DMS53 treated with DMSO at 0.1 percent for 48 hours (cell line): ENCODE measurements around the gene PSME3IP1.
"Not testable (repeated sequence)": the region's sequence is repeated elsewhere in the genome, so short reads cannot be mapped to it uniquely, and the experiment has no call there.

Experiments used
- DNase-seq: peaks from one replicate; lab custom pipeline; 2025; ENCODE audit not compliant: unreplicated experiment; lab: John Stamatoyannopoulos, UW

PSME3IP1 gene, protein sequence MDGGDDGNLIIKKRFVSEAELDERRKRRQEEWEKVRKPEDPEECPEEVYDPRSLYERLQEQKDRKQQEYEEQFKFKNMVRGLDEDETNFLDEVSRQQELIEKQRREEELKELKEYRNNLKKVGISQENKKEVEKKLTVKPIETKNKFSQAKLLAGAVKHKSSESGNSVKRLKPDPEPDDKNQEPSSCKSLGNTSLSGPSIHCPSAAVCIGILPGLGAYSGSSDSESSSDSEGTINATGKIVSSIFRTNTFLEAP

DNA sequence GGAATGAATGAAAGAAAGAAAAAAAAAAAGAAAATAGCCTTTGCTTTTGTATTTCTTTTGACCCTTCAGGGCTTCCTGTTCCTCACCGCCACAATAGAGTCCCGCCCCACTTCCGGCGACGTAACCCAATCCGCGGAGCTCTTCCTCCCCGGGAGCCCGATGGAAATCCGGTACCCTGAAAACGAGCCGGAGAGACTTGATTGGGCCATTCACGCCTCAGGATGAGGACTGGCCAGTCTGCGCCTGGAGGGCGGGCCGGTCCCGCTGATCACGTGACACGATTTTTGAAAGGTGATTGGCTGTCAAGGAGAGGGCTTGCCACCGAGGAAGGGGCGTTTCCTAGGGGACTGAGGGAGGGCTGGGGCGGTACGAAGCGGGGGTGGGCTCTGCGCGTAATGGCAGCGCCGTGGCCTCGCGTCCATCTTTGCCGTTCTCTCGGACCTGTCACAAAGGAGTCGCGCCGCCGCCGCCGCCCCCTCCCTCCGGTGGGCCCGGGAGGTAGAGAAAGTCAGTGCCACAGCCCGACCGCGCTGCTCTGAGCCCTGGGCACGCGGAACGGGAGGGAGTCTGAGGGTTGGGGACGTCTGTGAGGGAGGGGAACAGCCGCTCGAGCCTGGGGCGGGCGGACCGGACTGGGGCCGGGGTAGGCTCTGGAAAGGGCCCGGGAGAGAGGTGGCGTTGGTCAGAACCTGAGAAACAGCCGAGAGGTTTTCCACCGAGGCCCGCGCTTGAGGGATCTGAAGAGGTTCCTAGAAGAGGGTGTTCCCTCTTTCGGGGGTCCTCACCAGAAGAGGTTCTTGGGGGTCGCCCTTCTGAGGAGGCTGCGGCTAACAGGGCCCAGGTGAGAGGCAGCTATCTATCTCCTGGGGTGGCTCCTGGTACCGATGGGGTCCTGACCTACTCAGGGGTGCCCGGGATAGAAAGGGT, at the start of gene PSME3IP1, which contains the start of gene RSPRY1:
TSS of gene PSME3IP1 (minus strand) at position 95 of the 927 bp plus-strand sequence. CDS start 12,185 bp downstream, outside the sequence.
TSS of gene RSPRY1 (plus strand) at position 385 of the 927 bp plus-strand sequence. CDS start 18,330 bp downstream, outside the sequence.
- DNase-seq: peak; percentile 99

DNA sequence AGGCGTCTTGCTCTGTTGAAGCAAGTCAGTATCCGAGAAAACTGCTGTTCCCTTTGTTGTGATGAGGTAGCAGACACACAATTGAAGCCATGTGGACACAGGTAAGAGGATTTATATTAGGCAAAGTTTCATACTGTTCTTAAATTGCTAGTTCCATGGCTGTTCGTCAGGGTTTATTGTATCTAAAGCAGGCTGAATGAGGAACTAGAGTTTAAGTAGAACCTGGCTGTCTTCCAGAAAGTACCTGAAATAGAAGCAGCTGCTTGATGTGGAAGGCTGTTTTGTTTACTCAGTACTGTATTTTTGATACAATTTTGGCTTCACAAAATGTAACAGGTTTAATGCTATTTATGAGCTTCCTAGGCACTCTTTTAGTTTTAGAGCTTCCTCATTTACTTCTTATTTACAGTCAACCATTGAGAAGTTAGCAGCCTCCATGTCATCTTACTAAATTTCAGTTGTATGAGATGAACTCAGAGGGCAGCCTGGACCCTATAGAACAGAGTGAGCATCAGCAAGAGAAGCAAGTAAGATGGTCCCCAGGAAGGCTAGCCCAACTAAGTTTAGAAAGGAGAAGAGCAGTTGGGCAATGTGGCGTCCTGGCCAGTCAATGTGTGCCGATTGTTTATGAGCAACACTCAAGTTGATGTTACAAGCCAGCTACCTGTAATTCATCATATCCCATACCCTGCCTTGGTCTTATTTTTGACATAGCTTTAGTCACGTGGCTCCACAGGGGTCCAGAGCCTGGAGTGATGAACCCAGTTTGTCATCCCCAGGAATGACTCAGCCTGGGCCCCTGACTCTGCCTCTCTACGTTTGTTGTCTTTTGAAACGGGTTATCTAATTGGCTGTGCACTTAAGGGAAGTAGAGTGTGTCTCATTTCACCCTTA, 49.5 kb upstream of the PSME3IP1 start:
- DNase-seq: peak; percentile 9

DNA sequence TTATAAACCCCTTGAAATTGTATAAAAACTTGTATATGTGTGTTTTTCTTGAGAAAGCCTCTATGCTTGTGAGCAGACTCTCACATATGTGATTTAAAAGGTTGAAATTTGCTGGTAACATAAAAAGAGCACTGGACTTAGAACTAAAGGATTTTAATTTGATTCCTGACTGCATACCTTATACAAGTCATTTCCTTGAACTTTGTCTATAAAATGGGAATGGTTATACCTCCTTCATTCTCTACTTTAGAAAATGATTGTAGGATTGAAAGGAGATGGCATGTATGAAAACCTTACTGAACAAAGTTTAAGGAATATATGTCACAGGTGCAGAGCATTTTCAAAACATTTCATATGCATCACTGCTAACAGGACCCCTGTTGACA, 48.9 kb upstream of the PSME3IP1 start:
- no peak for DNase-seq

DNA sequence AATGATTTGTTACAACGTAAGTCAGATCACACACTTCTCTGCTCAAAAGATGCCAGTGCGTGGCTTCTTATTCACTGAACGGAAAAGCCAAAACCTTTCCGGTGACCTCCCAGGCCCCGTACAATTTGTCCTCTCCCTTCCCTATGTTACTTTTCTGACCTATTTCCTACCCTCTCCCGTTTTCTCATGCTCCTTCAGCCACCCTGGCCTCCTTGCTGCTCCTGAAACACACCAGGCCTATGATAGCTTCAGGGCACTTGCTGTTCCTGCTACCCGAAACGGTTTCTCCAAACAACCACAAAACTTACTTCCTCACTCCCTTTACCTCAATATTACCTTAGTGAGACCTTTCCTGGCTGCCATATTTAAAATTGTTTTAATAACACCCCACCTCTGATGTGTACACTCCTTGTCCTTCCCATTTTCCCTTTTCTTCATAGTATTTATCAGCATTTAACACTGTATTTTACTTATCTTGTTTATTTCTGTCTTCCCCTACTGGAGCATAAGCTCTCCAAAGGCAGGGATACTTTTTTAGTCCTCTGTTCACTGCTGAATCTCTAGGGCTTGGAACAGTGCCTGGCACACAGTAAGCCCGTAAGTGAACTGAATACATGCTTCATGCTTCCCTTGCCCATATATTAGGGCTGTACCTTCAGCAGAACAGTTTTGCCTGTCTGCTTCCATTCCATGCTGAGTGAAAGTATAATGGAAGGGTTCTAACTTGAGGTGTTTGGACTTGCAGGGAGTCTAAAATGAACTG, 48.3 kb upstream of the PSME3IP1 start:
- DNase-seq: no peak

DNA sequence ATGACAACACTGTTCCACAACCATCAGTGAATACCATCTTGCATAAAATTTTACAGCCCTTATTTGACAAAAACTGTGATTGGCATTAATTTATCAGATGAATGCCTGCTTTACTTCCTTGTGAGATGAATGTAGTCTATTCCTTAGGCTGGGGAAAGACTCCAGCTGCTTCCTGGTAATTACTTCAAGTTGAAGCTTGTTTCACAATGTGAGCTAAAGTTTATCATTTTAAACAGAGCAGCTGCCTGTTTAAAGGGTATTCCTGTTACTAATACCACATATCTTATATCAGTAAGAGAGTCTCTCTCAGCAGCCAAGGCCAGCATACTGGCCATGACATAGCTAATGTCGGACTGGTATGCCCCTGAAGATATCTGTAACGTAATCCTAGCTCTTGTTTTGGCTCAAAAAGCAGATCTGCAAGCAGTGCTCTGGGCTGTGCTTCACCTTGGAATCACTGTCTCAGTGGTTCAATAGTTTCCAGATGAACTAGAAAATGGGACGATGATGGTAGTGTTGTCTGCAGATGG, 46.0 kb upstream of the PSME3IP1 start:
- DNase-seq: no peak

DNA sequence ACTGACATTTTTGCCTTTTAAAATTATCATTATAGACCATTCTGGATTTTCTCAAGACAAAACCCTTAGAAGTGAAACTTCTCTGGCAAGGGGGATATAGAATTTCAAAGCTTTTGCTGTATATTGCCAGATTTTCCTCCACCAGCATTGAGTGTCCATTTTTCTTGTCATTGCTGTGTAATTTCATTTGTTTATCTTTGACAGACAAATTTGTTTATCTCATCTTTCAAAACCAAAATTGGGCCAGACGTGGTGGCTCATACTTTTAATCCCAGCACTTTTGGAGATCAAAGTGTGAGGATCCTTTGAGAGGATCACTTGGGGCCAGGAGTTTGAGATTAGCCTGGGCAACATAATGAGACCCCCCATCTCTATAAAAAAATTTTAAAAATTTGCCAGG, 43.2 kb upstream of the PSME3IP1 start:
- no peak for DNase-seq

DNA sequence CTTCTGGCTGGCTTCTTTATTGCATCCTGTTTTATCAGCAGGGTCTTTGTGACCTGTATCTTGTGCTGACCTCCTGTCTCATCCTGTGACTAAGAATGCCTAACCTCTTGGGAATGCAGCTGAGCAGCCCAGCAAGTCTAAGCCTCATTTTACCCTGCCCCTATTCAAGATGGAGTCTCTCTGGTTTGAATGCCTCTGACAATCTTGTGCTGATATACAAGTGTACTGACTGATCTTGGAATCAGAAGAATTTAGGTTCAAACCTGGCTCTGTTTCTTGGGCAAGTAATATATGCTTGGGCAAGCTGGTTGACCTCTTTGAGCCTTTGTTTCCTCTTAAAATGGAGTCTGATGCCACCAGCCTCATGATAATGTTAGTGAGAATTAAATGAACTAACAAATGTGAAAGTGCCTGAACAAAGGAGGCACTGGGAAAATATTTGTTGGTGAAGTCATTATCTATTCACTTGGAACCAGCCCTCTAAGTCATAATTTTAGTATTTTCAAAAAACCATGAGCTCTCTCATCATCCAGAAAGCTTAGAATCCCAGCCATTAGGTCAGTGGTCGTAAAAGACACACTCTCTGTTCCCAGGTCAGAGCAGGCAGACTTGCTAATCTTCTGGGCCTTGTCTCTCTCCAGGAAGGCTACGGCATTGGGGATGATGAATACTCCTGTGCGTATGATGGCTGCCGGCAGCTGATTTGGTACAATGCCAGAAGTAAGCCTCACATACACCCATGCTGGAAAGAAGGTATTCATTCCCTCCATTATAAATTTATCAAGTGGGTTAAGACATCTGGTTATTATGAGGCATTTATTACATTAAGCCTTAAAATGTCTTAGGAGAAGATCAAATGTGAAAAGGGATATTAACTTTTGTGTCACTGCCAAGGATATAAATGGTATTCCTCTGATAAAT, 41.1 kb upstream of the PSME3IP1 start:
- DNase-seq: no peak

DNA sequence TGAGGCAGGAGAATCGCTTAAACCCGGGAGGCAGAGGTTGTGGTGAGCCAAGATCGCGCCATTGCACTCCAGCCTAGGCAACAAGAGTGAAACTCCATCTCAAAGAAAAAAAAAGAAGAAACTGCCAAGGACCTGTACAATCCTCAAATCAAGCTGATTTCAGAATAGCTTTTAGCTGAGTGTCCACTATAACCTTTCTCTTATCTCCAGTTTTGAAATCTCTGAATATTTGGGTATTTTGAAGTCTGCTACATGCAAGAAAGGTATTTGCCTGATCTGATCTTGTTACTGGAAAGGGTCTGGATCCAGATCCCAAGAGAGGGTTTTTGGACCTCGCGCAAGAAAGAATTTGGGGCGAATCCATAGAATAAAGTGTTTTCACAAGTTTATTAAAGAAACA, 40.1 kb upstream of the PSME3IP1 start:
- DNase-seq: no peak

DNA sequence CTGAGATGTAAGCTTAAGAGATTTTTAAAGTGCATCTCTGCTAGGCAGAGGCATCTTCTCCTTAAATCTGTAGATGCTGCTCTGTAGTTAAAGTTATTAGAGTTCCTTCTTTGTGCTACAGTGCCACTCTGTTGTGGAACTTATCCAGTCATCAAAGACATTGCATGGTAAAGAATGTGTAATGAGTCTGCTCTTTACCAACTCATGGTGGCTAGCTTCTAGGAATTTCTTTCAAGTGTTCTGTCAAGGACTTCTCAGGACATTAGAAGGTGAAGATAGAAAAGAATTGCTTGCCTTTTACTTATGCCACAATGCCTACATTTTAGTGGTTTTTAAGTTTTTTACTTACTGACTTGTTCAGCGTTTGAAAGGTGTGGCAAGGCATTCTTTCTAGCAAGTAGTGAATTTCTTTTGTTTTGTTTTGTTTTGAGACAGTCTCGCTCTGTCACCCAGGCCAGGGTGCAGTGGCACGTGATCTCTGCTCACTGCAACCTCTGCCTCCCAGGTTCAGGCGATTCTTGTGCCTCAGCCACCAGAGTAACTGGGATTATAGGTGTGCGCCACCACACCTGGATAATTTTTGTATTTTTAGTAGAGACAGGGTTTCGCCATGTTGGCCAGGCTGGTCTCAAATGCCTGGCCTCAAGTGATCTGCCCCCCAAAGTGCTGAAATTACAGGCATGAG, 39.0 kb upstream of the PSME3IP1 start:
- no peak for DNase-seq

DNA sequence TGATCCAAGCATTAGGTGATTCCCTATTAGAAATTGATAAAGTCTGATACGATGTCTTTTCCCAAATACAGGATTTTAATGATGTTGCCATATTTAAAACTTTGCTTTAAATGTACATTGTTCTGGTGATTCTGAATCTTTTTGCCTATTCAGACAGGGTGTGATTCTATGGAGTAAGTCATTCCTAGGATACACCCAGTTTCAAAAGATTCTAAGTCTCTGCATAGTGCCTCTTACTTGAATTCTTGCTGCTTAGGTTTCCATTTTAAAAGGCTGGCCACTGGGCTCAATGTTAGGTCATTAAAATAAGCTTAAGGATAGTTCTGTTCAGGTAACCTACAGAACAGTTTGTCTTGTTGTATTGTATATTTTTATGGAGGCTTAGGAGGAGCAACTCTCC, 37.2 kb upstream of the PSME3IP1 start:
- DNase-seq: no peak

DNA sequence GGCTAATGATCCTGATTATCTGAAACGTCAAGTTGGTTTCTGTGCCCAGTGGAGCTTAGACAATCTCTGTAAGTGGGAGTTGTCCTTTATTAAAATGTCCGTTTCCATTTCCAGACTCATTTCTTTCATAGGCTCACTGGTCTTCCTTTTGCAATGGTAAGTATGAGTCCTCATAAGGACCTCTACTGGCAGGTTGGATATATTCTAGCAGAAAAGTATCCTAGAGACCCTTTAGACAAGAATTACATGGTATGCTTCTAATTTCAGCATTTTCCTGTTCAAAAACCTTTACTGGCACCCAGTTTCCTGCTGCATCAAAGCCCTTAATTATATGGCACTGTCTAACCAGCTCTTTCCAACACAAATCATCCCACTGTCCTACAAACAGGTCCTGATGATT, 31.1 kb upstream of the PSME3IP1 start:
- DNase-seq: no peak

DNA sequence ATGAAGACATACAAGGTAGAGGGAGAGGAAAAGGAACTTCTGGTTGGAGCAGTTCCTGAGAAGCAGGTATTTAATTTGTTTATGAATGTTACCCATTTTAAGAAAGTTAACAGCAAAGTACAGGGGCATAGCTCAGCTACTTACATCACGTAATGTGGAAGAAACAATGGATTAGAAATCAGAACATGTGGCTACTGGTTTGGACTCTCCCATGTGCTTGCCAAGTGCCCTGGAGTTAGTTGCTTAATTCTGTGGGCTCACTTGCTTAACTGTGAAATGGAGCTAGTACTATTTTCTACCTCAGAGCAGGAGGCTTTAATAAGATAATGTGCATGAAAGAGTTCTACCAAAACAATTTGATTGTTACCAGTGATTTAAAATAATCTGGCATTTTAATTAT, 27.6 kb upstream of the PSME3IP1 start:
- DNase-seq: no peak

DNA sequence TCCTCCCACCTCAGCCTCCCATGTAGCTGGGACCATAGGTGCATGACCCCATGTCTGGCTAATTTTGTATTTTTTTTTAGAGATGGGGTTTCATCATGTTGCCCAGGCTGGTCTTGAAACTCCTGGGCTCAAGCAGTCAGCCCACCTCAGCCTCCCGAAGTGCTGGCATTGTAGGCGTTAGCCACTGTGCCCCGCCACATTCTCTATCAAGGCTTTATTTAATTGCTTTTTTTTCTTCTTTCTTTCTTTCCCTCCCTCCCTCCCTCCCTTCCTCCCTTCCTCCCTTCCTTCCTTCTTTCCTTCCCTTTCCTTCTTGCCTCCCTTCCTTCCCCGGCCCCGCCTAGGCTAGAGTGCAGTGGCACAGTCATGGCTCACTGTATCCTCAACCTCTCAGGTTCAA, 23.9 kb upstream of the PSME3IP1 start:
- no peak for DNase-seq

DNA sequence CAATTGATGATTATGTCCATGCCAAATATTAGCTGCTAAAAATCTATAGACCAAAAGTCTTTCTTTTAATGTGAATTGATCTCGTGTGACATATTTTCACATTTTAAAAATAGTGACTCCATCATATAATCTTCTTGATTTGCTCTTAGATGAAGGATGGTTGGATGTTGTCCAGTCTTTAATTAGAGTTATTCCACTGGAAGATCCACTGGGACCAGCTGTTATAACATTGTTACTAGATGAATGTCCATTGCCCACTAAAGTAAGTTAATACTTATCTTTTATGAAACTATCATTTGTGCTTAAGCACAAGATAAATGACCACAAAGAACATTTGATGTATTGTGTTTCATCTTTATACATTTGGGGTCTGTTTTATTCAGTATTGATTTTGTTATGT, 23.1 kb upstream of the PSME3IP1 start:
- DNase-seq: no peak

DNA sequence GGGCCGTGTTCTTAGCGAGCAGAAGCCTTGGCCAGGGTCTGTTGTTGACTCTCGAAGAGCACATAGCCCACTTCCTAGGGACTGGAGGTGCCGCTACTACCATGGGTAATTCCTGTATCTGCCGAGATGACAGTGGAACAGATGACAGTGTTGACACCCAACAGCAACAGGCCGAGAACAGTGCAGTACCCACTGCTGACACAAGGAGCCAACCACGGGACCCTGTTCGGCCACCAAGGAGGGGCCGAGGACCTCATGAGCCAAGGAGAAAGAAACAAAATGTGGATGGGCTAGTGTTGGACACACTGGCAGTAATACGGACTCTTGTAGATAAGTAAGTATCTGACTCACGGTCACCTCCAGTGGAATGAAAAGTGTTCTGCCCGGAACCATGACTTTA, 18.8 kb upstream of the PSME3IP1 start:
- DNase-seq: no peak

DNA sequence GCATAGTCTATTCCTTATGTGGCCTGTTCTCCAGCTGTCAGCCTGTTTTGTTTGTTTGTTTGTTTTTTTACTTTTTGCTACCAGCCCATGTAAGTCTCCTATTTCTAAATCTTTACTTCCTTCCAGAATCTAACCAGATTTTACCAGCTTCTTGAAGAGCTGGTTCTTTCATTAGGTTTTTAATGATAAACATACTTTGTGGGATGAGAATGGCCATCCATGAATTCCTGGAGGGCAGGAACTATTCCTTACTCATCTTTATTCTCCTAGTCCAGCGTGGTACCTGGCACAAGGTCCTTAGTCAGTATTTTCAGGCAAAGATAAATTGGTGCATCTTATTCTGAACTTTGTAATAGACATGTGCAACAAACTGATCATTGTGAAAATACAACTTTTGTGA, 17.6 kb upstream of the PSME3IP1 start:
- no peak for DNase-seq

DNA sequence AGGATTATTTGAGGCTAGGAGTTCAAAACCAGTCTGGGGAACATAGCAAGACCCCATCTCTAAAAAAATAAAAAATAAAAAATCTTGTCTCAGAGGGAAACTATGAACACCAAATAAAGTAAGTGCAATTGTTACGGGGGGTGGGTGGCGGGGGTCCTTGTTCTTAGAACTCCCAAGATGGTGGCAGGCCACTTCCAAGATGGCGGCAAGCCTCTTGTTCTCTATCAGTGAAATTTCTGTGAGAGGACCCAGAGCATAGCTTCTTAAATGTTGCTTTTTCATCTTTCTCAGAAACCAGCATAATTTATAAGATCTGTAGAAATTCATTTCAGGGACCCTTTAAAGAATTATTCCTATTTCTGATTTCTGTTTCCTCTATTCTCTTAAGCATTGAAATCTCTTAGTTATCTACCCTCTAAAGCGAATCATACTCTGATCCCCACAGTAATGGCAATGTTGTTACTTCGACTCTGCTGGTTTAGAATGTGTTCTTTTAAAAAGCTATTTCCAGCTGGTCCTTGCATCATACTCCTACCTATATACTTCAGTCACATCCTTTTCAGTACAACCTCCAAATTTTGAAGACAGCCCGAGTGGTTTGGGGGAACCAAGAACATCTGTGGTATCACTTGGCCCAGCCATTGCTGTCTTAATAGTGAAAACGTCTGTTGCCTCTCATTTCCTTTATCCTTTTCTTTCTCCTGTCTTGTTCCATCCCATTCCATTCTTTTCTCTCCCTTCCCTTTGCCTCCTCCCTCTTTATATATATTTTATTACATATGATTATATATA, 16.5 kb upstream of the PSME3IP1 start:
- no peak for DNase-seq

DNA sequence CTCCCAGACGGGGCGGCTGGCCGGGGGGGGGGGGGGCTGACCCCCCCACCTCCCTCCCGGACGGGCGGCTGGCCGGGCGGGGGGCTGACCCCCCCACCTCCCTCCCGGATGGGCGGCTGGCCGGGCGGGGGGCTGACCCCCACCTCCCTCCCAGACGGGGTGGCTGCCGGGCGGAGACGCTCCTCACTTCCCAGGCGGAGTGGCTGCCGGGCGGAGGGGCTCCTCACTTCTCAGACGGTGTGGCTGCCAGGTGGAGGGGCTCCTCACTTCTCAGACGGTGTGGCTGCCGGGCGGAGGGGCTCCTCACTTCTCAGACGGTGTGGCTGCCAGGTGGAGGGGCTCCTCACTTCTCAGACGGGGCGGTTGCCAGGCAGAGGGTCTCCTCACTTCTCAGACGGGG, 15.1 kb upstream of the PSME3IP1 start:
- not testable (repeated sequence) for DNase-seq
